Caki2 (cell line): ENCODE results near the gene HOXC5. TPM values are rescaled to one million over a fixed set of nuclear protein-coding genes. Genes with fewer than 3 reads are reported as not detected.

ENCODE experiments used
- DNase-seq: peaks from one replicate; pipeline ENCODE4 v3.0.0-alpha.2; 2015; ENCODE audit warnings: low read depth
- in situ Hi-C: cut with HindIII; loops from 2 replicates; pipeline ENCODE4 v1.10.0; 2016; ENCODE audit warnings: low sequenced_read_pairs, low pct_unique_long_range_greater_than_20kb, mixed read lengths
- total RNA-seq: library from RNA; depleted of rRNA; stranded (reverse); fragments of >200 nt; shearing (Covaris generic); gene quantifications from 2 replicates; pipeline ENCODE4 v1.2.3, GENCODE V29; 2014; ENCODE audit warnings: low replicate concordance

Gene HOXC5
- total RNA-seq, 1 experiment from 2014 or later = not detected

DNA sequence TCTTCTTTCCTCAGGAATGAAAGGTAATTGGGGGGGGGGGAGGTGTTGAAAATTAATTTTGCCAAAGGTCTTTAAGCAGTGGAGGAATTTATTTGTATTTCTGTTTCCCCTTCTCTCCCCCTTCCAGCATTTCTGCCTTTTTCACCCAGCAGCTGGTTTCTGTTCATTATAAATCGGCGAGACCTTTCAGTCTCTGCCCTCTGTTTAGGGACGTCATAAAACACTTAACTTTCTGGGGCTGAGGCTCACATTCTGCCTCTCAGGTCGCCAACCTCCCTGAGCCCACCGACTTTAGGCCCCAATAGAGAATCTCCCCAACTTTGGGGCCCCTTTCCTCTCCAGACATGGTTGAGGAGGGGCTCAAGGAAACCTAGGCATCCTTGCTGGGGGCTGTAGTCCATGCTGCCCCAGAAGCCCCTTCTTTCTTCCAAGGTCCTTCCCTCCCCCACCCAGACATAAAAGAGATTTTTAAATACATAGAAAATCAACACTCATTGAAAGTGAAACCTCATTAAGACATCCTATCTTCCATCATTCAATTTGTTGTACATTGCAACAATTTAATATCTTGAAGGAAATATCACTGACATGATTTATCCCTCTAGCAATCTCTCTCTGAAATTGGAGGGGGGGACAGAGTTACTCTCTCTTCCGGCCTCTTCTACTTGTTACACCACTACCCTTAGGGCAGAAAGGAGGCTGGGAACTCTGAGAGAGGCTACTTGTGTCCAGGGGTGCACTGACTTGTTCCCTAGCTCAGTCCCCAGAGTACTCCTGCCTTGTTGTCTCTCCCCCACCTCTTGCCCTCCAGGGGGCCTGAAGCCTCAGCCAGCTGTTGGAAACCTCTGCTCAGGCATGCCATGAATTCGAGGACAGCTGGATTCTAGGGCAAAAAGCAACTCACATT, 7.1 kb upstream of the HOXC5 start:
- in situ Hi-C loops = no loop called here
- DNase-seq = no peak

- in situ Hi-C loops = no loop called here
Observed at GRCh38 chr12:54026640-54027441, 6.0 kb upstream of the HOXC5 start.

DNA sequence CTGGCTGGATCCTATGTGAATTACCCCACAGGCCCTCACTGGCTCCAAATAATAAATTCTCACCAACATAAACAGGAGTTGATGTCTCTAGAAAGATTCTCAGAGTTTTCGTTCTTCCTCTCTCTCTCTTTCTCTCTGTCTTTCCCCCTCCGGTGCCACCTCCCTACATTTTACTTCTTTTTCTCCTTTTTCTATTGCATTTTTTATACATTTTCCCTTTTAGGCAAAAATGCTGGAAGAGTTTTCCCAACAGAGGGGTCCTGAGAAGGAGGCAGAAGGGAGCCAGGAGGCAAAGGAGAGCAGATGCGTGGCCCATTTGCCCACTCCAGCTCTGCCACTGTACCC, 5.4 kb upstream of the HOXC5 start:
- DNase-seq = no peak
- in situ Hi-C loops = no loop called here

More at GRCh38 chr12:54026640-54027441, 6.0 kb upstream of the HOXC5 start:
- no peak for DNase-seq

DNA sequence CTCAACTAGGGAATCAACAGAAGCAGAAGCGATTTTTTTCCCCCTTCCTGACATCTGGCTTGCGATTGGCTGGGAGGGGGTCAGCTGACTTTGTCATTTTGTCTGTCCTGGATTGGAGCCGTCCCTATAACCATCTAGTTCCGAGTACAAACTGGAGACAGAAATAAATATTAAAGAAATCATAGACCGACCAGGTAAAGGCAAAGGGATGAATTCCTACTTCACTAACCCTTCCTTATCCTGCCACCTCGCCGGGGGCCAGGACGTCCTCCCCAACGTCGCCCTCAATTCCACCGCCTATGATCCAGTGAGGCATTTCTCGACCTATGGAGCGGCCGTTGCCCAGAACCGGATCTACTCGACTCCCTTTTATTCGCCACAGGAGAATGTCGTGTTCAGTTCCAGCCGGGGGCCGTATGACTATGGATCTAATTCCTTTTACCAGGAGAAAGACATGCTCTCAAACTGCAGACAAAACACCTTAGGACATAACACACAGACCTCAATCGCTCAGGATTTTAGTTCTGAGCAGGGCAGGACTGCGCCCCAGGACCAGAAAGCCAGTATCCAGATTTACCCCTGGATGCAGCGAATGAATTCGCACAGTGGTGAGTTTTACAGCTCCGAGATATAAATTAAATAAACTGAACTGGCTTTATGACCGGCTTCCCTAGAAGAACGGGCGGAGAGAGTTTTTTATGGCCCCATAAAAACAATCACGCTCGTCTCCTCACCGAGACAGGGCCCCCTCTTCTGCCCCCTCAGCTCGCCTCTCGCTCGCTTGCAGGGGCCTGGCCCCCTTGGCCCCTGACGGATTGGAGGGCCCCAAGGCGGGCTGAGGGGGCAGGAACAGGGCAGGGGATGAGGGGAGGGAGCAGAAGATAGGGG, 4.3 kb upstream of the HOXC5 start, which contains the start of gene HOXC6:
TSS of gene HOXC6 (plus strand) at position 127 of the 888 bp plus-strand sequence. CDS start at position 209, 82 bp downstream.
- in situ Hi-C loops = no loop called here
- DNase-seq = no peak

DNA sequence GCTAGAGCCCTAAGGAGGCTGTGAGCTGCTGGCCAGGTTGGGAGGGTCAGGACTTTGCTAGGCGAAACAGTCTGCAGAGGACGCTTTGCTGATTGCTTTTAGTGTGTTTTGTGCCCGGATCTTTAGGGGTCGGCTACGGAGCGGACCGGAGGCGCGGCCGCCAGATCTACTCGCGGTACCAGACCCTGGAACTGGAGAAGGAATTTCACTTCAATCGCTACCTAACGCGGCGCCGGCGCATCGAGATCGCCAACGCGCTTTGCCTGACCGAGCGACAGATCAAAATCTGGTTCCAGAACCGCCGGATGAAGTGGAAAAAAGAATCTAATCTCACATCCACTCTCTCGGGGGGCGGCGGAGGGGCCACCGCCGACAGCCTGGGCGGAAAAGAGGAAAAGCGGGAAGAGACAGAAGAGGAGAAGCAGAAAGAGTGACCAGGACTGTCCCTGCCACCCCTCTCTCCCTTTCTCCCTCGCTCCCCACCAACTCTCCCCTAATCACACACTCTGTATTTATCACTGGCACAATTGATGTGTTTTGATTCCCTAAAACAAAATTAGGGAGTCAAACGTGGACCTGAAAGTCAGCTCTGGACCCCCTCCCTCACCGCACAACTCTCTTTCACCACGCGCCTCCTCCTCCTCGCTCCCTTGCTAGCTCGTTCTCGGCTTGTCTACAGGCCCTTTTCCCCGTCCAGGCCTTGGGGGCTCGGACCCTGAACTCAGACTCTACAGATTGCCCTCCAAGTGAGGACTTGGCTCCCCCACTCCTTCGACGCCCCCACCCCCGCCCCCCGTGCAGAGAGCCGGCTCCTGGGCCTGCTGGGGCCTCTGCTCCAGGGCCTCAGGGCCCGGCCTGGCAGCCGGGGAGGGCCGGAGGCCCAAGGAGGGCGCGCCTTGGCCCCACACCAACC, 3.1 kb upstream of the HOXC5 start:
- in situ Hi-C loops = no loop called here
- no peak for DNase-seq

- no peak for DNase-seq
- in situ Hi-C loops = no loop called here
Observed at GRCh38 chr12:54030442-54030801, 2.4 kb upstream of the HOXC5 start.

DNA sequence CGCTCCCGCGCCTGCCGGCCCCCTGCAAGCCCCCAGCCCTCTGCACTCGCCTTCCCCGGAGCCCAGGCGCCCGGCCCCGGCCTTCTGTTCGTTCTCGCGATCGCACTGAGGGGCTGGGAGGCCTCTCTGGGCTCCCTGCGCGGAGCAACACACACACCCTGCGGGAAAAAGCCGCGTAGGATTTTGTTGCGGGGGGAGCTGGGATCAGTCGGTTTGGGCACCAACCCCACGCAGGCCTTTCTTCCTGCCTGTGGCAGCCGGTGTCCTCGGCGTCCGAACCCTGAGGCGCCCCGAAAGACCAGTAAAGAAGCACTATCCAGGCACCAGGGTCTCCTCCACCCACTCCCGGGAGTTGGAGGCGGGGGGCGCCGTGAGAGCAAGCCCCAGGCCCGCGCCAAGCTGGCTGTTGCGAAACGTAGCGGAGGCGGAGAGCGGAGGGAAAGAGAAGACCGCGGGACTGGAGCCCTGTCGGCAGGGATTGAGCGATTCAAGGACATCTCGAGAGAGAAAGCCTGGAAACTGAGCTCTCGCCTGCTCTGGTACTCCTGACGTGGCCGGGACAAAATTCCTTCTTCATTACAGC, 1.9 kb upstream of the HOXC5 start:
- in situ Hi-C loops = no loop called here
- DNase-seq = no peak

GRCh38 chr12:54031480-54031879, 1.4 kb upstream of the HOXC5 start:
- in situ Hi-C loops = no loop called here
- DNase-seq = no peak

DNA sequence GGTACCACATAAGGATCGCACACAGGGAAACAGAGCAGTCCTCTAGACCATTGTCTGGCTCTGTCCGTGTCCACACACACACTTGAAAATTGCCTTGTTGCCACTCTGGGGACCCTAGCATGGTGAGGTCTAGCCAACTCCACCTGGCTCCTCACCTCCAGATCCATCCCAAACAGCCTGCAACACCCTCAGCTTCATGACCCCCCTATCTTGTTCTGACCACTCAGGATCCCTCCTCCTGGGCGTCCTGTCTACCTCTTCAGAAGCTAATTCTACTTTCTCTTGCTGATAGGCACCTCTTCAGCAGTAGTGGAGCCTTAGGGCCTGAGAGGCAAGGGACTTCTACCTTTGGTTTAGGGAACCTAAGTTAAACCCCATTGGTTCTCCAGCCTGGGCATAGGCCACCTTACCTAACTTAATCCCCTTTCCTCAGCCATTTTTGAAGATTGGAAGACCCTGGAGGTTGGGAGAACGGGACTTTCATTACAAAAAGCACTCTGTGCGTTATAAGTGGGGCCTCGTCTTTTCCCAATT, 697 bp upstream of the HOXC5 start:
- no peak for DNase-seq
- in situ Hi-C loops = no loop called here

DNA sequence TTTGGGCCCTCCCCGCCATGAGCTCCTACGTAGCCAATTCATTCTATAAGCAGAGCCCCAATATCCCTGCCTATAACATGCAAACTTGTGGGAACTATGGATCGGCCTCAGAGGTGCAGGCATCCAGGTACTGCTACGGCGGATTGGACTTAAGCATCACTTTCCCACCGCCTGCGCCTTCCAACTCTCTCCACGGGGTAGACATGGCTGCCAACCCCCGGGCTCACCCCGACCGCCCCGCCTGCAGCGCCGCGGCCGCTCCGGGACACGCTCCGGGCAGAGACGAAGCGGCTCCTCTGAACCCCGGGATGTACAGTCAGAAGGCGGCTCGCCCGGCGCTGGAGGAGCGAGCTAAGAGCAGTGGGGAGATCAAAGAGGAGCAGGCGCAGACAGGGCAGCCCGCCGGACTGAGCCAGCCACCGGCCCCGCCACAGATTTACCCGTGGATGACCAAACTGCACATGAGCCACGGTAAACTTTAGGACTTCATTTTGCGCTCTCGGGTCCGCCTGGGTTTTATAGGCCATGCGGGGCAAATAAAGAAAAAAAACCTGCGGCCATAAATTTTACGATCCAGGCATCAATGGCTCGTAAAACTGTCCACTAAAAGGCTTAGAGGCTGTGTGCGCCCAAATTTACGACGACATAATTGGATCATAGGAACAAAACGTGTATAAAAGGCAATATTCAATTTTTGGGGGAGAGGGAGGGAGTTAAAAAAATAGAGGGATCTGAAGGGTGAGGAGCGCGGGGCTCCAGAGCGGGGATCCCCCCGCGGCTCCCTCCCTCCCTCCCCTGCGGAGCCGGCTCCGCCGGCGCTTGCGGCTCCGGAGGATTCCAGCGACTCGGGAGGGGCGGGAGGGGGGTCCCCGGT, 493 bp downstream of the HOXC5 start:
- no peak for DNase-seq
- in situ Hi-C loops = no loop called here

GRCh38 chr12:54033980-54034784, 1.3 kb downstream of the HOXC5 start:
- in situ Hi-C loops = no loop called here
- no peak for DNase-seq

GRCh38 chr12:54034785-54035310, 2.0 kb downstream of the HOXC5 start:
- no peak for DNase-seq
- in situ Hi-C loops = no loop called here

GRCh38 chr12:54035568-54036264, 2.9 kb downstream of the HOXC5 start:
- in situ Hi-C loops = no loop called here
- DNase-seq = no peak

DNA sequence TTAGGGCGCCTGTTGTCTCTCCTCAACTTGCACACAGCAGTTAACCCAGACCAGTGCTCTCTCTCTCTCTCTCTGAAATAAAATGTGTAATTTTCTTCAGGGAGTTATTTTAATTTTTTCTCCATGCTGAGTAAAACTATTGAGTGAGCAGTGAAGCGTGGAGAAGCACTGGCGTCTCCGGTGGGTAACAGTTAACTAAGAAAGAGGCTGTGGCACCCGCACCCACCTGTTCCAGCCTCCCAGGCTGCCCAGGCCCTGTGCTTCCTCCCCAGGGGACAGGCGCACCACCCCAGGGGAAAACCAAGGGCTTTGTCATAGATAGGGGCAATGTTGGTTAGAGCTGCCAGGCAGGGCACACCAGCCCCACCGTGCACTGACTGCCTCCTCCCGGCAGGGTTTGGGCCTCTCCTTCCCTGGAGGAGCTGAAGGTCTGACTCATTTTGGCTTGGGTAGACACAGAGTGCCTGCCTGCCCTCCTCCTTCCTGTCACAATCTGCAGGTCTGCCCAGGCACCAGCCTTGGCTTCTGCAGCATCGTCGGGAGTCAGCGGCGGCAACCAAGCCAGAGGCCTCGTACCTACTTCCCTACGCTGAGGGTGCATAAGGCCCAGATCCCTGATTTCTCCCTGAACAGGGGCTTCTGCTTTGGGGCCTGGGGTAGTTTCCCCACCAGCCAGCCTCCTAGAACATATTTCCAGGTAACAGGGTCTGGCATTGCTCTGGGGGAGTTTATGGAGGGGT, 3.9 kb downstream of the HOXC5 start:
- peak; percentile 79 for DNase-seq
- in situ Hi-C loops = no loop called here
